ENCODE results near the gene OPN1SW. TPM values are rescaled to one million over a fixed set of nuclear protein-coding genes. Genes with fewer than 3 reads are reported as not detected.

OPN1SW gene
- total RNA-seq, 1 donor from 2014 or later, result not detected

GRCh38 chr7:128792471-128793180, 17.0 kb upstream of the OPN1SW start:
- no peak for DNase-seq

- DNase-seq, result no peak
Measured at GRCh38 chr7:128791972-128792327, 16.4 kb upstream of the OPN1SW start.

GRCh38 chr7:128791121-128791971, 15.8 kb upstream of the OPN1SW start, which contains the start of gene CCDC136:
TSS of gene CCDC136 (plus strand) at chr7:128791968. CDS start at chr7:128792412, 444 bp downstream.
- DNase-seq, result peak; percentile 58

GRCh38 chr7:128790315-128791041, 14.9 kb upstream of the OPN1SW start:
- DNase-seq, result no peak

- DNase-seq, result no peak
Measured at GRCh38 chr7:128788446-128789412, 13.1 kb upstream of the OPN1SW start.

- DNase-seq, result no peak
Measured at GRCh38 chr7:128785738-128786137, 10.1 kb upstream of the OPN1SW start.

GRCh38 chr7:128783143-128783861, 7.7 kb upstream of the OPN1SW start:
- DNase-seq, result peak; percentile 51

GRCh38 chr7:128781851-128782250, 6.3 kb upstream of the OPN1SW start:
- DNase-seq, result no peak

GRCh38 chr7:128781126-128781525, 5.5 kb upstream of the OPN1SW start:
- no peak for DNase-seq

GRCh38 chr7:128778946-128779345, 3.4 kb upstream of the OPN1SW start:
- no peak for DNase-seq

- no peak for DNase-seq
Measured at GRCh38 chr7:128777156-128778123, 1.8 kb upstream of the OPN1SW start.

GRCh38 chr7:128774921-128775320, 673 bp downstream of the OPN1SW start:
- no peak for DNase-seq

GRCh38 chr7:128774029-128774689, 1.4 kb downstream of the OPN1SW start:
- DNase-seq, result no peak

GRCh38 chr7:128773604-128774003, 2.0 kb downstream of the OPN1SW start:
- DNase-seq, result no peak

- DNase-seq, result no peak
Measured at GRCh38 chr7:128770233-128770632, 5.4 kb downstream of the OPN1SW start.

- DNase-seq, result no peak
Measured at GRCh38 chr7:128767475-128768110, 8.0 kb downstream of the OPN1SW start.

GRCh38 chr7:128763541-128763940, 12.1 kb downstream of the OPN1SW start:
- no peak for DNase-seq

GRCh38 chr7:128759242-128759641, 16.4 kb downstream of the OPN1SW start:
- no peak for DNase-seq

- DNase-seq, result no peak
Measured at GRCh38 chr7:128758553-128758952, 17.0 kb downstream of the OPN1SW start.

All from occipital lobe (tissue), 2 donors.